AG04450 (cell line): ENCODE measurements around the gene IMMP2L. TPM values are rescaled to one million over a fixed set of nuclear protein-coding genes. Genes with fewer than 3 reads are reported as not detected.

Experiments used
- CTCF ChIA-PET: fragments of 300-600, 350-600 bp; formaldehyde crosslinking; extraction: SDS; loops from one replicate; lab custom pipeline; 2022; ENCODE audit warnings: antibody characterized with exemption, inconsistent platforms; lab: Charles Lee
- POLR2A ChIA-PET: fragments of 350-600 bp; formaldehyde crosslinking; extraction: SDS; loops from one replicate; lab custom pipeline; 2021; ENCODE audit warnings: antibody characterized with exemption, inconsistent platforms; lab: Yijun Ruan, JAX
- DNase-seq: peaks from one replicate; pipeline ENCODE4 v3.0.0-alpha.2; 2011; ENCODE audit warnings: low read depth, low spot score
- H3K27ac ChIP-seq: one replicate; pipeline ENCODE4 v1.5.1; 2012; ENCODE audit warnings: low read depth, low read length, control low read depth
- H3K27me3 ChIP-seq: one replicate; pipeline ENCODE4 v1.6.0; 2012; ENCODE audit warnings: low read length; ENCODE audit not compliant: control insufficient read depth, insufficient read depth
- H3K4me3 ChIP-seq: 2 replicates; pipeline ENCODE4 v1.5.1; 2011; ENCODE audit warnings: mild to moderate bottlenecking, low read depth, low read length, control low read depth
- H3K9me3 ChIP-seq: 2 replicates; pipeline ENCODE4 v1.5.1; 2012; ENCODE audit warnings: low read length; ENCODE audit not compliant: control insufficient read depth, insufficient read depth
- polyA plus RNA-seq: library from polyadenylated mRNA; depleted of rRNA; stranded (reverse); fragments of >200 nt; gene quantifications from 2 replicates; pipeline ENCODE4 v1.2.3, GENCODE V29; 2011
- TF ChIP-seq, protein P1 (sequence below): IDR thresholded peaks from 2 replicates; pipeline ENCODE4 v1.5.1; 2011; ENCODE audit warnings: low read depth, low read length, control low read depth, inconsistent platforms

The IMMP2L gene
- polyA plus RNA-seq, 1 experiment, result 8.0 TPM

DNA sequence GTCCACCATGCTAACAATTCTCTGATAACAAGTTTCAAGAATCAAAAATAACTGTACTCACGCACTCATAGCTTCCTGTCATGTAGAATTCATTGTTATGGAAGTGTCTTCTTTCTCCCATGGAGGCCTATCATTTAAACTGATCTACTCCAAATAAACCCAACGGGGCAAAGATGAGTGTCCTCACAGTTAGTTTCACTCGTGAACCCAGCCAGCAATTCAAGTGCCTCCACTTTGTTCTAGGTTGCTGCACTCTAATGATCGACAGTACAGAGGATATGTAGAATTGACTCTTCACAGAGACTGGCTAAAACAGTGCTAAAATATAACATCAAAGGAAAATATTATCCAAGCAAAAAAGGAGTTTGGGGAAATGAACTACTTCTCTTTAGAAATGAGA is 360.0 kb downstream of the IMMP2L start:
- ChIA-PET CTCF (no interaction called here), POLR2A (no interaction called here)
- no peaks in the 10 kb centered on the region for H3K27me3 ChIP-seq
- no peak overlapping the region for H3K4me3 ChIP-seq
- TF ChIP-seq, protein P1, sequence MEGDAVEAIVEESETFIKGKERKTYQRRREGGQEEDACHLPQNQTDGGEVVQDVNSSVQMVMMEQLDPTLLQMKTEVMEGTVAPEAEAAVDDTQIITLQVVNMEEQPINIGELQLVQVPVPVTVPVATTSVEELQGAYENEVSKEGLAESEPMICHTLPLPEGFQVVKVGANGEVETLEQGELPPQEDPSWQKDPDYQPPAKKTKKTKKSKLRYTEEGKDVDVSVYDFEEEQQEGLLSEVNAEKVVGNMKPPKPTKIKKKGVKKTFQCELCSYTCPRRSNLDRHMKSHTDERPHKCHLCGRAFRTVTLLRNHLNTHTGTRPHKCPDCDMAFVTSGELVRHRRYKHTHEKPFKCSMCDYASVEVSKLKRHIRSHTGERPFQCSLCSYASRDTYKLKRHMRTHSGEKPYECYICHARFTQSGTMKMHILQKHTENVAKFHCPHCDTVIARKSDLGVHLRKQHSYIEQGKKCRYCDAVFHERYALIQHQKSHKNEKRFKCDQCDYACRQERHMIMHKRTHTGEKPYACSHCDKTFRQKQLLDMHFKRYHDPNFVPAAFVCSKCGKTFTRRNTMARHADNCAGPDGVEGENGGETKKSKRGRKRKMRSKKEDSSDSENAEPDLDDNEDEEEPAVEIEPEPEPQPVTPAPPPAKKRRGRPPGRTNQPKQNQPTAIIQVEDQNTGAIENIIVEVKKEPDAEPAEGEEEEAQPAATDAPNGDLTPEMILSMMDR, result no peak
- no peaks in the 10 kb centered on the region for H3K9me3 ChIP-seq
- no peak overlapping the region for H3K27ac ChIP-seq
- no peak for DNase-seq

DNA sequence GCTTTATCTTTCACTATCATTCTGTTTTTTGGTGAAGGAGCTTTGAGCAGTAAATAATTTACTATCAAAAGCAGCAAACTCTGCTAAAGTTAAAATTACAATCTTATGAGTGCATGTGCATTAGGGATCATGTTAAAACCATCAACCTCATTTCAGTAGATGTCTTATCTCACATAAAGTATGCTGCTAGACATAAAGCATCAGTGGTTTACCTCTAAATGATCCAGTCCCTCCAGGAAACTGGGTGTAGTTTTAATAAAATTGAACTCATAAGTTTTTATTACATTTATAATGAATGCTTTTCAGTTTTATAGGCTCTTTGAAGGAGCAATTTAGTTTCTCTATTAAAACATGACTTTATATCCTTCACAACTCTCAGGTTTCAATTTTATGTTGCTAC is 362.6 kb downstream of the IMMP2L start:
- no peak overlapping the region for H3K27ac ChIP-seq
- H3K27me3 ChIP-seq, result no peaks in the 10 kb centered on the region
- H3K4me3 ChIP-seq, result no peak overlapping the region
- ChIA-PET CTCF (no interaction called here), POLR2A (no interaction called here)
- no peak for DNase-seq
- H3K9me3 ChIP-seq, result no peaks in the 10 kb centered on the region
- TF ChIP-seq, protein P1, result no peak

DNA sequence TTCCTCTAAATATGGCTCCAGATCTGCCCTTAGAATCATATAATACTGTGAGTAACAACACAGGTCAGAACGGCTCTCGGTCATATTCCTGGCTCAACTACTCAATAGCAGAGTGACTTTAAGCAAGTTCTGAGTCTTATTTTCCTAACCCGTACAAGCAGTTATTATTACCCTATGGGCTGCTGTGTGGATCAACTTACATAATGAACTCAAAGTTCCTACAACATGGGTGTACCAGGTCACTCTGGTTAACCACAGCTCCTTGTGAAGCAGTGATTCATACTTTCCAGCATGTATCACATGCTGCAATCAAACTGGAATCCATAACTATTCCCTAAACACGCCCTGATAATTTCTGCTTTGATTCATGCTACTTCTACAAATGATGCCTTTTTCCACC is 364.0 kb downstream of the IMMP2L start:
- ChIA-PET POLR2A (interaction anchor here (0.7 kb wide), 1 partner anchor 1805 kb away, joined by 3 read pairs; no protein-coding TSS in a partner anchor), CTCF (no interaction called here)
- DNase-seq, result peak; percentile 93
- Histone ChIP-seq H3K27me3 (no peaks in the 10 kb centered on the region), H3K27ac (no peak overlapping the region), H3K9me3 (no peaks in the 10 kb centered on the region), H3K4me3 (peak overlapping the region; percentile 14; the same call in 1 of the 2 replicates)
- TF ChIP-seq, protein P1, result no peak

DNA sequence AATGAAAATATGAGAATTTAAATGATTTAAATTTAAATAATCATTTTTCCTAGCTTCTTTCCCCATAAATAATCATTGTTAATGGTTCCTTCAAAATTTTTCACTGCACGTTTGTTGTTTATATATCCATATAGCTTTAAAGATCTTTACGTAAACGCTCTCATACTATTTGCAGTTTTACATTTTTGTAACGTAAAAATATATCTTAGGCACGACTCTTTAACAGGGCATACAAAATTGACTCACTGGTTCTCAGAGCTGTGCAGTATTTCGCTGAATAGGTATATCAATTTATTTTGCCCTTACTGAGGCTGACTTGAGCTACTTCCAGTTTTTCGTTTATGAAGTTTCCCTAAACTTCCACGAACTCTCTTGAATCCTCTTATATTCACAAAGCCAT is 365.6 kb downstream of the IMMP2L start:
- TF ChIP-seq, protein P1, result no peak
- POLR2A ChIA-PET, result no interaction called here
- CTCF ChIA-PET, result no interaction called here
- DNase-seq, result no peak
- H3K27ac ChIP-seq, result no peak overlapping the region
- no peaks in the 10 kb centered on the region for H3K27me3 ChIP-seq
- no peak overlapping the region for H3K4me3 ChIP-seq
- H3K9me3 ChIP-seq, result no peaks in the 10 kb centered on the region

DNA sequence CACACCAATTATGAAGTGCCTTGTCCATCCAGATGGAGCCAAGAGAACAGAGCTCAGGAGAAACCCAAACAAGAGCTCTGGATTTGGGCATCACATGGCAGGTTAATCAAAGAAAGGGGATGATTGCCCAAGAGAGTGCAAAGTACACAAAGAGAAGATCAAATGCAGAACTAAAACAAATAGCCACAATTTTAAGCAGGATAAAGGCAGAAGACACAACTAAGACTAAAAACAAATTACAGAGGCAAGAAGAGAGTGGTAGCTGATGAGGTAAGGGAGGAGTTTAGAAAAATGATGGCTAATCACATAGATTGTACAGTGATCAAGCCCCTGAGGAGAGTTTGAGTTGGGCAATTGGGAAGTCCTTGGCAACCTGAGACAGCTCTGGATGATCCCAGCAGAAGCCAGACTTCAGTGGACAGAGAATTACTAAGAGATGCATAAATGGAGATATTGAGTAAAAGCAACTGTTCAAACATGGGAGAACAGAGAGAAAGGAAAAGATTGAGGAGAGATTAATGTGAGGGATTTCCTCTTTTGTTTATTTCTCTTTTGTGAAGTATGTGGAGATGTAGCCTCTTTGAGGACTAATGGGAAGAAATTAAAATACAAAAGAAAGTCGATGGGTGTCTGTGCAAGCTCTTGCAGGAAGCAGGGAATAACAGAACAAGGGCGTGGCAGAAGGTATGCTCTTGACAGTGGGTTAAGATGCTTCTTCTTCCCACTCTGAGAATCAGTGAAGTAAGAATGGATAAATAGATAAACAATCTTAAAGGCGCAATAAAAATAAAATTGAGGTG is 369.5 kb downstream of the IMMP2L start:
- DNase-seq, result no peak
- CTCF ChIA-PET, result interaction anchor here (0.9 kb wide), 1 partner anchor 10 kb away, joined by 3 read pairs; no protein-coding TSS in a partner anchor
- Histone ChIP-seq H3K27ac (no peak overlapping the region), H3K4me3 (no peak overlapping the region), H3K9me3 (no peaks in the 10 kb centered on the region), H3K27me3 (no peaks in the 10 kb centered on the region)
- POLR2A ChIA-PET, result no interaction called here
- TF ChIP-seq, protein P1, result no peak
